Limb (tissue), 2 donors: ENCODE measurements around the gene IGLL1.
"Not testable (repeated sequence)": the region's sequence is repeated elsewhere in the genome, so short reads cannot be mapped to it uniquely, and the experiment has no call there.

Experiments
- DNase-seq, 2 donors: peaks; one replicate each; pipeline ENCODE4 v3.0.0-alpha.2; 2016; ENCODE audit errors: extremely low spot score in 2 of 2

The IGLL1 gene

DNA sequence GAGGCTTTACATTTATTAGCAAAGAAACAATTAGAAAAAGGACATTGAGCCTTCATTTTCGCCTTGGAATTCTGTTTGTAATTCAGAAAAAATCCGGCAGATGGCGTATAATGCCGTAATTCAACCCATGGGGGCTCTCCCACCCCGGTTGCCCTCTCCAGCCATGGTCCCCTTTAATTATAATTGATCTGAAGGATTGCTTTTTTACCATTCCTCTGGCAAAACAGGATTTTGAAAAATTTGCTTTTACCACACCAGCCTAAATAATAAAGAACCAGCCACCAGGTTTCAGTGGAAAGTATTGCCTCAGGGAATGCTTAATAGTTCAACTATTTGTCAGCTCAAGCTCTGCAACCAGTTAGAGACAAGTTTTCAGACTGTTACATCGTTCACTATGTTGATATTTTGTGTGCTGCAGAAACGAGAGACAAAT lies 38.2 kb downstream of the IGLL1 start:
- DNase-seq: not testable (repeated sequence)

GRCh38 chr22:23540837-23541236 lies 39.3 kb downstream of the IGLL1 start:
- DNase-seq: peak in 1 of 2 donors; percentile 64

- DNase-seq: not testable (repeated sequence)
Measured at GRCh38 chr22:23539839-23540198, 40.3 kb downstream of the IGLL1 start.

- peak; percentile 81 to 82 for DNase-seq
Measured at GRCh38 chr22:23539135-23539838, 40.8 kb downstream of the IGLL1 start.

- DNase-seq: not testable (repeated sequence)
Measured at GRCh38 chr22:23538696-23539030, 41.4 kb downstream of the IGLL1 start.

DNA sequence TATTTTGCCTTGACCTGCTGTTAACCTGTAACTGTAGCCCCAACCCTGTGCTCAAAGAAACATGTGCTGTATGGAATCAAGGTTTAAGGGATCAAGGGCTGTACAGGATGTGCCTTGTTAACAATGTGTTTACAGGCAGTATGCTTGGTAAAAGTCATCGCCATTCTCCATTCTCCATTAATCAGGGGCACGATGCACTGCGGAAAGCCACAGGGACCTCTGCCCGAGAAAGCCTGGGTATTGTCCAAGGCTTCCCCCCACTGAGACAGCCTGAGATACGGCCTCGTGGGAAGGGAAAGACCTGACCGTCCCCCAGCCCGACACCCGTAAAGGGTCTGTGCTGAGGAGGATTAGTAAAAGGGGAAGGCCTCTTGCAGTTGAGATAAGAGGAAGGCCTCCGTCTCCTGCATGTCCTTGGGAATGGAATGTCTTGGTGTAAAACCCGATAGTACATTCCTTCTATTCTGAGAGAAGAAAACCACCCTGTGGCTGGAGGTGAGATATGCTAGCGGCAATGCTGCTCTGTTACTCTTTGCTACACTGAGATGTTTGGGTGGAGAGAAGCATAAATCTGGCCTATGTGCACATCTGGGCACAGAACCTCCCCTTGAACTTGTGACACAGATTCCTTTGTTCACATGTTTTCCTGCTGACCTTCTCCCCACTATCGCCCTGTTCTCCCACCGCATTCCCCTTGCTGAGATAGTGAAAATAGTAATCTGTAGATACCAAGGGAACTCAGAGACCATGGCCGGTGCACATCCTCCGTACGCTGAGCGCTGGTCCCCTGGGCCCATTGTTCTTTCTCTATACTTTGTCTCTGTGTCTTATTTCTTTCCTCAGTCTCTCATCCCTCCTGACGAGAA lies 42.0 kb downstream of the IGLL1 start:
- DNase-seq: not testable (repeated sequence)

DNA sequence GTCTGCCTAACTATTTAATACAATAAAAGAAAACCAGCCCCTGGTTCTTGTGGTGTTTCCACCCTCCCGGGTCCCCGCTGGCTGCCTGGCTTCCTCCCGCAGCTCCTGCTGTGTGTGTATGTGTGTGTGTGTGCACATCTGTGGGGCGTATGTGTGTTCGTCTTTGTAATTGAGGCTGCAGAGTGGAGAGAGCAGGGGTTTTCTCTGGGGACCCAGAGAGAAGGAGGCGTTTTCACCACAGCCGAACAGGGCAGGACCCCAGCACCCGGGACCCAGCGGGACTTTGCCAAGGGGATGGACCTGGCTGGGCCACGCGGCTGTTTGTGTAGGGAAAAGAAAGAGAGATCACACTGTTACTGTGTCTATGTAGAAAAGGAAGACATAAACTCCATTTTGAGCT lies 42.7 kb downstream of the IGLL1 start:
- peak in 1 of 2 donors; percentile 72 for DNase-seq

DNA sequence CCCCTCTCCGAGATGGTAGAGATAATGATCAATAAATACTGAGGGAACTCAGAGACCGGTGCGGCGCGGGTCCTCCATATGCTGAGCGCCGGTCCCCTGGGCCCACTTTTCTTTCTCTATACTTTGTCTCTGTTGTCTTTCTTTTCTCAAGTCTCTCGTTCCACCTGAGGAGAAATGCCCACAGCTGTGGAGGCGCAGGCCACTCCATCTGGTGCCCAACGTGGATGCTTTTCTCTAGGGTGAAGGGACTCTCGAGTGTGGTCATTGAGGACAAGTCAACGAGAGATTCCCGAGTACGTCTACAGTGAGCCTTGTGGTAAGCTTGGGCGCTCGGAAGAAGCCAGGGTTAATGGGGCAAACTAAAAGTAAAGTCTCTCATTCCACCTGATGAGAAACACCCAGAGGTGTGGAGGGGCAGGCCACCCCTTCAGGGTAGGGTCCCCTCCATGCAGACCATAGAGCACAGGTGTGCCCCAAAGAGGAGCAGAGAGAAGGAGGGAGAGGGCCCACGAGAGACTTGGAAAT lies 43.2 kb downstream of the IGLL1 start:
- DNase-seq: no peak

- DNase-seq: not testable (repeated sequence)
Measured at GRCh38 chr22:23535790-23536661, 44.1 kb downstream of the IGLL1 start.

- DNase-seq: peak in 1 of 2 donors; percentile 32
Measured at GRCh38 chr22:23534851-23535717, 45.0 kb downstream of the IGLL1 start.

- peak in 1 of 2 donors; percentile 48 for DNase-seq
Measured at GRCh38 chr22:23534201-23534850, 45.8 kb downstream of the IGLL1 start.

DNA sequence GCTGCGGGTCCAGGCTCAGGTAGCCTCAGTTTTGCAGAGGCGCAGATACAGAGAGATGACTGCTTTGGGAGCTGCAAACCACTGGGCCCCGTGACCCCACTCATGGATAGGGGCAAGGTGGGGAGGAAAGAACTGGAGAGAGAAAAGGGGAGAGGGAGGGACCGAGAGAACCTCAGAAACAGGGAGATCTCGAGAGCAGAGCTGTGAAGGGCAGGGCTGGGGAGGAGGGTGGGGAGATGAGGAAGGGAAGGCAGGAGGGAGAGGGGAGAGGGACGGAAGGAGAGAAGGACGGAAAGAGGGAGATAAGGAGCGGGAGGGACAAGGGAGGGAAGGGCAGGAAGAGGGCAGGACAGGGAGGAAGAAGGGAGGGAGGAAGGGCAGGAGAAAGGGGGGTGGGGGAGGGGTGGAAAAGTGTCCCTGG lies 46.3 kb downstream of the IGLL1 start:
- DNase-seq: no peak

- peak in 1 of 2 donors; percentile 81 for DNase-seq
Measured at GRCh38 chr22:23533328-23533762, 46.7 kb downstream of the IGLL1 start.

DNA sequence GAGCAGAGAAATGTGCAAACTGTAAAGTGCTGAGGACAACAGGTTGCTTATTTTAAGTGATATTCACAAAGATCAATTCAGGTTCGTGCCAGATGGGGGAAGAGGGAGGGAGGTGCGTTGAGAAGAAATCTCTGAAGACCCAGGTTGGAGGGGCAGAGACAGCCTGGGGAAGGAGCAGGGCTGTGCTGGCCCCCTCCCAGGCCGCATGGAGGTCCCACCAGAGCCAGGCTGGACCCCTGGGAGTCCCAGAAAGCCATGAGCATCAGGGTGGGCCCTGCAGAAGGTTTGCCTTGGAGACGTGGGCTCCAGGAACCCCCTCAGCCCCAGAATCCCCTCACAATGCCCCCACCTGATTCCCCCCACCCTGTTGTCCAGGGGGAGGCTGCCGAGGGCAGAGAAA lies 47.4 kb downstream of the IGLL1 start:
- peak in 1 of 2 donors; percentile 28 for DNase-seq

GRCh38 chr22:23531966-23532705 lies 48.0 kb downstream of the IGLL1 start:
- DNase-seq: peak in 1 of 2 donors; percentile 29

- peak in 1 of 2 donors; percentile 36 for DNase-seq
Measured at GRCh38 chr22:23531283-23531956, 48.7 kb downstream of the IGLL1 start.

DNA sequence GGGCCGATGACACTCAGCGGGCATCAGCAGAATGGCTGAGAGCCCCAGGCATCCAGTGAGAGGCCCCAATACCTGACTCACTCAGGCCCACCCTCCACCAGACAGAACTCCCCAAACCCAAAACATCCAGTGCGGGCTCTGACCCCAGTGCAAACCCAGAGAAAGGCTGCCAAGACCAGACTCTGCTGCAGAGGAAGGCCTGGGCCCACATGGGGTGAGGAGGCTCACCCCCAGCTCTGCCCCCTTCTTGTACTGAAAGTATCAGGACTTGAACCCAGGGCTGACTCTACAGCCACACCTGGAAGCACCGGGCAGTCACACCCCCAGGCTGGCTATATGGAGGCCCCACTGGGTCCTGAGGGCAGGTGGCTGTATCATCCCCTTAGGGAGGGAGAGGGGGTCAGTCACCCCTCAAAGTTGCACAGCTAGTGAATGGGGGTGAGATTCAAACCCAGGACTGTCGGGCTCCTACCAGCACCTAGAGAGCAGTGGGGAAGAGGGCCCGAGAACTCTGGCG lies 49.3 kb downstream of the IGLL1 start:
- DNase-seq: no peak

DNA sequence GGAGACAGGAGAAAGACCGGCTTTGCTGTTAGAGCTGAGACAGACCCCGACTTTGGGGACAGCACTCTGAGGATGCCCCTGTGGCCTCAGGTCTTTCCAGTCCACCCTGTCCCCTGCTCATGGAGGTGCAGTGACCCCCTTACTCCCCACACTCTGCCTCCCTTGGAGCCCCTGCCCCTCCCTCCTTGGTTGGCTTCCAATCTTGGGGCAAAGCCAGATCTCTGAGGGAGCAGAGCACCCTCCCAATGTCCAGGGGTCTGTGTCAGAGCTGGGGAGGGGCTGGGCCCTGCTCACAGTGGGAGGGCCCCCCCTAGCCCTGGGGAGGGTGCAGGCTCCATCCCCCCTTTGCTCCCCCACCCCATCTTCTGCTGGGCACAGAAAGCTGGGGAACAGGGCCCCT lies 50.0 kb downstream of the IGLL1 start:
- peak in 1 of 2 donors; percentile 29 for DNase-seq
